GM21423 (cell line): ENCODE results near the gene PCDHGA4.
"Not testable (repeated sequence)": the region's sequence is repeated elsewhere in the genome, so short reads cannot be mapped to it uniquely, and the experiment has no call there.

Experiments used
- ATAC-seq: cut with Tn5 transposase; IDR thresholded peaks from one replicate; pipeline ENCODE4 v1.9.1; 2021; ENCODE audit warnings: mild to moderate bottlenecking, moderate library complexity; ENCODE audit not compliant: unreplicated experiment

PCDHGA4 gene

DNA sequence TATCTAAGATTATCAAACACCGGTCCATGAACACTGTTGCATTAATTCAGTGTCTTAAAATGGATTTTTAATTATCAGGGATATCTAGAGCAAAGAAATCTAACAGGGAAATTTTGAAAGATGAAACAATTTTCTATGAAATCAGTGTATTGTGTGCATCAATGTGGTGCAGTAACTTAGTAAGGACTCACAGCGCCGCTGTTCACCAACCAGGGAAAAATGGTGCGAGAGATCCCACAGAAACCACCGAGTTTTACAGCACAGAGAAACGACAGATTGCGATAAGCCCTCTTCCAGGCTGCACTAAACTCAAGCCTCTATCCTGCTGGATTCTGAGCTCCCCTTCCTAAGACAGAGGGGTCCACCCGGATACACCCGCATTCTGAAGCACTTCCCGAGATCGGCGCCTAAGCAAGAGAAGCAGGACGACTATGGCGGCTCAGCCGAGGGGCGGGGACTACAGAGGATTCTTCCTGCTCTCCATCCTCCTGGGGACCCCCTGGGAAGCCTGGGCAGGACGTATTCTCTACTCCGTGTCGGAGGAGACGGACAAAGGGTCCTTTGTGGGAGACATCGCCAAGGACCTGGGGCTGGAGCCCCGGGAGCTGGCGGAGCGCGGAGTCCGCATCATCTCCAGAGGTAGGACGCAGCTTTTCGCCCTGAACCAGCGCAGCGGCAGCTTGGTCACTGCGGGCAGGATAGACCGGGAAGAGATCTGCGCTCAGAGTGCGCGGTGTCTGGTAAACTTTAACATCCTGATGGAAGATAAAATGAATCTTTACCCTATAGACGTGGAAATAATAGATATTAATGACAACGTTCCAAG, 27.9 kb downstream of the PCDHGA4 start, which contains the start of gene PCDHGA7:
PCDHGA7 (plus strand) TSS at position 274 of the 826 bp plus-strand sequence; CDS start at position 432, 158 bp downstream.
- ATAC-seq: no peak

DNA sequence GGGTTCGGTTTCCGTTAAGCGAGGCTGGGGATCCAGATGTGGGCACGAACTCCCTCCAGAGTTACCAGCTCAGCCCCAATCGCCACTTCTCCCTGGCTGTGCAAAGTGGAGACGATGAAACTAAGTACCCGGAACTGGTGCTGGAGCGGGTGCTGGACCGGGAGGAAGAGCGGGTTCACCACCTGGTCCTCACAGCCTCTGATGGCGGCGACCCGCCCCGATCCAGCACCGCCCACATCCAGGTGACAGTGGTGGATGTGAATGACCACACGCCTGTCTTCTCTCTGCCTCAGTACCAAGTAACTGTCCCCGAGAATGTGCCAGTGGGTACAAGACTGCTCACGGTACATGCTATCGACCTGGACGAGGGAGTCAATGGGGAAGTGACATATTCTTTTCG, 28.5 kb downstream of the PCDHGA4 start:
- no peak for ATAC-seq

DNA sequence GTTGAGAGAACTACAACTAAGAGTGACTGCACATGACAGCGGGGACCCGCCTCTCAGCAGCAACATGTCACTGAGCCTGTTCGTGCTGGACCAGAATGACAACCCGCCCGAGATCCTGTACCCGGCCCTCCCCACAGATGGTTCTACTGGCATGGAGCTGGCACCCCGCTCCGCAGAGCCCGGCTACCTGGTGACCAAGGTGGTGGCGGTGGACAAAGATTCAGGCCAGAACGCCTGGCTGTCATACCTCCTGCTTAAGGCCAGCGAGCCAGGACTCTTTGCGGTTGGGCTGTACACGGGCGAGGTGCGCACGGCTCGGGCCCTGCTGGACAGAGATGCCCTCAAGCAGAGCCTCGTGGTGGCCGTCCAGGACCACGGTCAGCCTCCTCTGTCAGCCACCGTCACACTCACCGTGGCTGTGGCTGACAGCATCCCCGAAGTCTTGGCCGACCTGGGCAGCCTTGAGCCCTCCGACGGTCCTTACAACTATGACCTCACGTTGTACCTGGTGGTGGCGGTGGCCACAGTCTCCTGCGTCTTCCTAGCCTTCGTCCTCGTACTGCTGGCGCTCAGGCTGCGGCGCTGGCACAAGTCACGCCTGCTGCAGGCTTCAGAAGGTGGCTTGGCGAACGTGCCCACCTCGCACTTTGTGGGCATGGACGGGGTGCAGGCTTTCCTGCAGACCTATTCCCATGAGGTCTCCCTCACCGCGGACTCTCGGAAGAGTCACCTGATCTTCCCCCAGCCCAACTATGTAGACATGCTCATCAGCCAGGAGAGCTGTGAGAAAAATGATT, 29.8 kb downstream of the PCDHGA4 start:
- no peak for ATAC-seq

DNA sequence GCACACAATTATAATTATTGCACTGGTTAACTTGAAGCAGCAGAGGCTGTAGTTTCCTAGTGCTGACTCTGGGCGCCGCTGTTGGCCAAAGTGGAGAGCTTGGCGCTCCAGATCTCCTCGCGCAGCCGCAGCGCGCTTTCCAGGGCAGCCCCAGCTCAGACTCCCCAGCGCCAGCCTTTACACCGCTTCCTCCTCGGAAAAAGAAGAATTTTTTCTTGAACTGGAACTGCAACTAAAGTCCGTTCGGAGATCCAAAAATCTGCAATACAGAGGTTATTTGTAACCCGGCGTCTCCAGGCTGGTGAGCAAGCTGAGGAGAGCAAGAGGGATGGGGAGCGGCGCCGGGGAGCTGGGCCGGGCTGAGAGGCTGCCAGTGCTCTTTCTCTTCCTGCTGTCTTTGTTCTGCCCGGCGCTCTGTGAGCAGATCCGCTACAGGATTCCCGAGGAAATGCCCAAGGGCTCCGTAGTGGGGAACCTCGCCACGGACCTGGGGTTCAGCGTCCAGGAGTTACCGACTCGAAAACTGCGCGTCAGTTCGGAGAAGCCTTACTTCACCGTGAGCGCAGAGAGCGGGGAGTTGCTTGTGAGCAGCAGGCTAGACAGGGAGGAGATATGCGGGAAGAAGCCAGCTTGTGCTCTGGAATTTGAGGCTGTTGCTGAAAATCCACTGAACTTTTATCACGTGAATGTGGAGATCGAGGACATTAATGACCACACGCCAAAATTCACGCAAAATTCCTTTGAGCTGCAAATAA, 32.9 kb downstream of the PCDHGA4 start, which contains the start of gene PCDHGB4:
PCDHGB4 (plus strand) TSS at position 142 of the 755 bp plus-strand sequence; CDS start at position 329, 187 bp downstream.
- ATAC-seq: peak; percentile 79

DNA sequence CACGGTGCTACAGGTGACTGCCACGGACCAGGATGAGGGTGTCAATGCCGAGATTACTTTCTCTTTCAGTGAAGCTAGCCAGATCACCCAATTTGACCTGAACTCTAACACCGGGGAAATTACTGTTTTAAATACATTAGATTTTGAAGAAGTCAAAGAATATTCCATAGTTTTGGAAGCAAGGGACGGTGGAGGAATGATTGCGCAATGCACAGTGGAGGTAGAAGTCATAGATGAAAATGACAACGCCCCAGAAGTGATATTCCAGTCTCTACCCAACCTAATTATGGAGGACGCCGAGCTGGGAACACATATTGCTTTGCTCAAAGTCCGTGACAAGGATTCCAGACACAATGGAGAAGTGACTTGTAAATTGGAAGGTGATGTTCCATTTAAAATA, 33.8 kb downstream of the PCDHGA4 start:
- ATAC-seq: no peak

DNA sequence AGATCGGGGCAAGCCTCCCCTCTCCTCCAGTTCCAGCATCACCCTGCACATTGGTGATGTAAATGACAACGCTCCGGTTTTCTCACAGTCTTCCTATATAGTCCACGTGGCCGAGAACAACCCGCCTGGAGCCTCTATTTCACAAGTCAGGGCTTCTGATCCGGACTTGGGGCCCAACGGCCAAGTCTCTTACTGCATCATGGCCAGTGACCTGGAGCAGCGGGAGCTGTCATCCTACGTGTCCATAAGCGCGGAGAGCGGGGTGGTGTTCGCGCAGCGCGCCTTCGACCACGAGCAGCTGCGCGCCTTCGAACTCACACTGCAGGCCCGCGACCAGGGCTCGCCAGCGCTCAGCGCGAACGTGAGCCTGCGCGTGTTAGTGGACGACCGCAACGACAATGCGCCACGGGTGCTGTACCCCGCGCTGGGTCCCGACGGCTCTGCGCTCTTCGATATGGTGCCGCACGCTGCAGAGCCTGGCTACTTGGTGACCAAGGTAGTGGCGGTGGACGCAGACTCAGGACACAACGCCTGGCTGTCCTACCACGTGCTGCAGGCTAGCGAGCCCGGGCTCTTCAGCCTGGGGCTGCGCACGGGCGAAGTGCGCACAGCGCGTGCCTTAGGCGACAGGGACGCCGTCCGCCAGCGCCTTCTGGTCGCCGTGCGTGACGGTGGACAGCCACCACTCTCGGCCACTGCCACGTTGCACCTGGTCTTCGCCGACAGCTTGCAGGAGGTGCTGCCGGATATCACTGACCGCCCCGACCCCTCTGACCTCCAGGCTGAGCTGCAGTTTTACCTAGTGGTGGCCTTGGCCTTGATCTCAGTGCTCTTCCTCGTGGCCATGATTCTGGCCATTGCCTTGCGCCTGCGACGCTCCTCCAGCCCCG, 34.6 kb downstream of the PCDHGA4 start:
- ATAC-seq: no peak

DNA sequence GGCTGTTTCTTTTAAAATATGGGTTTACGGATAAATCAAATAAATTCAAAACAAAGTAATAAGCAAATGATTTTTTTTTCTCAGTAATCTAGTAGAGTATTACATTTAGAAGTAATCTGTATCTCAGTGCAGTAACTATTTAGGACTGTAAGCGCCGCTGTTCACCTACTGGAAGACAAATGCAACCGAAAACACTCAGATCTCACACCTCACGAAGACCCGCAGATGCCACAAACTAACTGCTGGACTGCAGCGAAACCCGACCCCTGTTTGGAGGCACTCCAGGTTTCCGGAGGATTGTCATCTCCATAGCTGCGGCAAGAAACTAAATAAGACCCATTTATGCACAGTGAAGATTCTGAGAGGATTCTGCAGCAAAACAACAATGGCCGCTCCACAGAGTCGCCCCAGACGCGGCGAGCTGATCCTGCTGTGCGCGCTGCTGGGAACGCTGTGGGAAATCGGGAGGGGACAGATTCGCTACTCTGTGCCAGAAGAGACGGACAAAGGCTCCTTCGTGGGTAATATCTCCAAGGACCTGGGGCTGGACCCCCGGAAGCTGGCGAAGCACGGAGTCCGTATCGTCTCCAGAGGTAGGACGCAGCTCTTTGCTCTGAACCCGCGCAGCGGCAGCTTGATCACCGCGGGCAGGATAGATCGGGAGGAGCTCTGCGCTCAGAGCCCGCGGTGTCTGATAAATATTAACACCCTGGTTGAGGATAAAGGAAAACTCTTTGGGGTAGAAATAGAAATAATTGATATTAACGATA, 37.8 kb downstream of the PCDHGA4 start, which contains the start of gene PCDHGA8:
PCDHGA8 (plus strand) TSS at position 205 of the 770 bp plus-strand sequence; CDS start at position 386, 181 bp downstream.
- no peak for ATAC-seq

DNA sequence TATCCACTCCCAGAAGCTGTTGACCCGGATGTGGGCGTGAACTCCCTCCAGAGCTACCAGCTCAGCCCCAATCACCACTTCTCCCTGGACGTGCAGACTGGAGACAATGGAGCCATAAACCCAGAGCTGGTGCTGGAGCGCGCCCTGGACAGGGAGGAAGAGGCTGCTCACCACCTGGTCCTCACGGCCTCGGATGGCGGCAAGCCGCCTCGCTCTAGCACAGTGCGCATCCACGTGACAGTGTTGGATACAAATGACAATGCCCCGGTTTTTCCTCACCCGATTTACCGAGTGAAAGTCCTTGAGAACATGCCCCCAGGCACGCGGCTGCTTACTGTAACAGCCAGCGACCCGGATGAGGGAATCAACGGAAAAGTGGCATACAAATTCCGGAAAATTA, 38.4 kb downstream of the PCDHGA4 start:
- ATAC-seq: no peak

DNA sequence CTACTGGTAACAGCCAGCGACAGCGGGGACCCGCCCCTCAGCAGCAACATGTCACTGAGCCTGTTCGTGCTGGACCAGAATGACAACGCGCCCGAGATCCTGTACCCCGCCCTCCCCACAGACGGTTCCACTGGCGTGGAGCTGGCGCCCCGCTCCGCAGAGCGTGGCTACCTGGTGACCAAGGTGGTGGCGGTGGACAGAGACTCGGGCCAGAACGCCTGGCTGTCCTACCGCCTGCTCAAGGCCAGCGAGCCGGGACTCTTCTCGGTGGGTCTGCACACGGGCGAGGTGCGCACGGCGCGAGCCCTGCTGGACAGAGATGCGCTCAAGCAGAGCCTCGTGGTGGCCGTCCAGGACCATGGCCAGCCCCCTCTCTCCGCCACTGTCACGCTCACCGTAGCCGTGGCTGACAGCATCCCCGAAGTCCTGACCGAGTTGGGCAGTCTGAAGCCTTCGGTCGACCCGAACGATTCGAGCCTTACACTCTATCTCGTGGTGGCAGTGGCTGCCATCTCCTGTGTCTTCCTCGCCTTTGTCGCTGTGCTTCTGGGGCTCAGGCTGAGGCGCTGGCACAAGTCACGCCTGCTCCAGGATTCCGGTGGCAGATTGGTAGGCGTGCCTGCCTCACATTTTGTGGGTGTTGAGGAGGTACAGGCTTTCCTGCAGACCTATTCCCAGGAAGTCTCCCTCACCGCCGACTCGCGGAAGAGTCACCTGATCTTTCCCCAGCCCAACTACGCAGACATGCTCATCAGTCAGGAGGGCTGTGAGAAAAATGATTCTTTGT, 39.8 kb downstream of the PCDHGA4 start:
- ATAC-seq: not testable (repeated sequence)

DNA sequence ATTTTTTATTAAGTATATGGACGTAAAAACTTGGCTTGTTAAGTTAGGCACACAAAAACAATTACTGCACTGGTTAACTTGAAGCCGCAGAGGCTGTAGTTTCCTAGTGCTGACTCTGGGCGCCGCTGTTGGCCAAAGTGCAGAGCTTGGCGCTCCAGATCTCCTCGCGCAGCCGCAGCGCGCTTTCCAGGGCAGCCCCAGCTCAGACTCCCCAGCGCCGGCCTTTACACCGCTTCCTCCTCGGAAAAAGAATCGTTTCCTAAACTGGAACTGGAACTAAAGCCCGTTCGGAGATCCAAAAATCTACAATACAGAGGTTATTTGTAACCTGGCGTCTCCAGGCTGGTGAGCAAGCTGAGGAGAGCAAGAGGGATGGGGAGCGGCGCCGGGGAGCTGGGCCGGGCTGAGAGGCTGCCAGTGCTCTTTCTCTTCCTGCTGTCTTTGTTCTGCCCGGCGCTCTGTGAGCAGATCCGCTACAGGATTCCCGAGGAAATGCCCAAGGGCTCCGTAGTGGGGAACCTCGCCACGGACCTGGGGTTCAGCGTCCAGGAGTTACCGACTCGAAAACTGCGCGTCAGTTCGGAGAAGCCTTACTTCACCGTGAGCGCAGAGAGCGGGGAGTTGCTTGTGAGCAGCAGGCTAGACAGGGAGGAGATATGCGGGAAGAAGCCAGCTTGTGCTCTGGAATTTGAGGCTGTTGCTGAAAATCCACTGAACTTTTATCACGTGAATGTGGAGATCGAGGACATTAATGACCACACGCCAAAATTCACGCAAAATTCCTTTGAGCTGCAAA, 43.1 kb downstream of the PCDHGA4 start, which contains the start of gene PCDHGB5:
PCDHGB5 (plus strand) TSS at position 192 of the 796 bp plus-strand sequence; CDS start at position 373, 181 bp downstream.
- ATAC-seq: peak; percentile 90

DNA sequence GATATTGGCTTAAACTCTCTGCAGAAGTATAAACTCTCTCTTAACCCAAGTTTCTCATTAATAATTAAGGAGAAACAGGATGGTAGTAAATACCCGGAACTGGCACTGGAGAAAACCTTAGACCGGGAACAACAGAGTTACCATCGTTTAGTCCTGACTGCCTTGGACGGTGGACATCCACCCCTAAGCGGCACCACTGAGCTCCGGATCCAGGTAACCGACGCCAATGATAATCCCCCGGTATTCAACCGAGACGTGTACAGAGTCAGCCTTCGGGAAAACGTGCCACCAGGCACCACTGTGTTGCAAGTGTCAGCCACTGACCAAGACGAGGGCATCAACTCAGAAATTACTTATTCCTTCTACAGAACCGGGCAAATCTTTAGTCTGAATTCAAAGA, 43.8 kb downstream of the PCDHGA4 start:
- no peak for ATAC-seq

DNA sequence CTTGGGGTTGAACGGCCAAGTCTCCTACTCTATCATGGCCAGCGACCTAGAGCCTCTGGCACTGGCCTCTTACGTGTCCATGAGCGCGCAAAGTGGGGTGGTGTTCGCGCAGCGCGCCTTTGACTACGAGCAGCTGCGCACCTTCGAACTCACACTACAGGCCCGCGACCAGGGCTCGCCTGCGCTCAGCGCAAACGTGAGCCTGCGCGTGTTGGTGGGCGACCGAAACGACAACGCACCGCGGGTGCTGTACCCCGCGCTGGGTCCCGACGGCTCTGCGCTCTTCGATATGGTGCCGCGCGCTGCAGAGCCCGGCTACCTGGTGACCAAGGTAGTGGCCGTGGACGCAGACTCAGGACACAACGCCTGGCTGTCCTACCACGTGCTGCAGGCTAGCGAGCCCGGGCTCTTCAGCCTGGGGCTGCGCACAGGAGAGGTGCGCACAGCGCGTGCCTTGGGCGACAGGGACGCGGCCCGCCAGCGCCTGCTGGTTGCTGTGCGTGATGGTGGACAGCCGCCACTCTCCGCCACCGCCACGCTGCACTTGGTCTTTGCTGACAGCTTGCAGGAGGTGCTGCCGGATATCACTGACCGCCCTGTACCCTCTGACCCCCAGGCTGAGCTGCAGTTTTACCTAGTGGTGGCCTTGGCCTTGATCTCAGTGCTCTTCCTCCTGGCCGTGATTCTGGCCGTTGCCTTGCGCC, 44.9 kb downstream of the PCDHGA4 start:
- no peak for ATAC-seq

DNA sequence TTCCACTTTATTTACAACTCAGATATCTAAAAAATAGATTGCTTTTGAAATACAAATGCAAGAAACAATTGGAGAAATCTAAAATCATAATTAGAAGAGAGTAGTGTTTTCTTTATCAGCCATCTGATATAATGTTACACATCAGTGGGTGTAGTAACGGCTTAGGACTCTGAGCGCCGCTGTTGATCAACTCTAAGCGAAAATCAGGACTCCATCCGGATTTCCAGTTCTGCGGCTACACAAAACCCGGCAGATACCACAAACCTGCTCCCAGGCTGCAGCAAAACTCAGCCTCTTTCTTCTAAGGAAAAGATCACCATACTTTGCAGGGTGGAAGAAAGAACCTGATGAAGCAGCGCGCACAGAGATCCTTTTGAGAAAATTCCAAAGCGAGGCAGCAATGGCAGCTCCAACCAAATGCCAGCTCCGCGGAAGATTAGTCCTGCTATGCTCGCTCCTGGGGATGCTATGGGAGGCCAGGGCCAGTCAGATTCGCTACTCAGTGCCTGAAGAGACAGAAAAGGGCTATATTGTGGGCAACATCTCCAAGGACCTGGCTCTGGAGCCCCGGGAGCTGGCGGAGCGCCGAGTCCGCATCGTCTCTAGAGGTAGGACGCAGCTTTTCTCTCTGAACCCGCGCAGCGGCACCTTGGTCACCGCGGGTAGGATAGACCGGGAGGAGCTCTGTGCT, 47.9 kb downstream of the PCDHGA4 start, which contains the start of gene PCDHGA9:
PCDHGA9 (plus strand) TSS at position 226 of the 691 bp plus-strand sequence; CDS start at position 401, 175 bp downstream.
- ATAC-seq: no peak

DNA sequence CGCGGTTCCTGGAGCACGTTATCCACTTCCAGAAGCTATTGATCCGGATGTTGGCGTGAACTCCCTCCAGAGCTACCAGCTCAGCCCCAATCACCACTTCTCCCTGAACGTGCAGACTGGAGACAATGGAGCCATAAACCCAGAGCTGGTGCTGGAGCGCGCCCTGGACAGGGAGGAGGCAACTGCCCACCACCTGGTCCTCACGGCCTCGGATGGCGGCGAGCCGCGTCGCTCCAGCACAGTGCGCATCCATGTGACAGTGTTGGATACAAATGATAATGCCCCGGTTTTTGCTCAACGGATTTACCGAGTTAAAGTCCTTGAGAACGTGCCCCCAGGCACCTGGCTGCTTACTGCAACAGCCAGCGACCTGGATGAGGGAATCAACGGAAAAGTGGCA, 48.6 kb downstream of the PCDHGA4 start:
- ATAC-seq: no peak
